SK-N-MC (cell line): ENCODE data around the gene SSBP1.

ENCODE experiments used
- EZH2 ChIP-seq: fragments of 200-600 bp; sonication (generic); IDR thresholded peaks from one replicate; pipeline ENCODE4 v1.6.1; 2017; ENCODE audit warnings: antibody characterized with exemption
- POLR2AphosphoS5 ChIP-seq: IDR thresholded peaks from 2 replicates; pipeline ENCODE4 v1.6.1; 2012; ENCODE audit warnings: mild to moderate bottlenecking, low read depth, low read length, borderline replicate concordance

DNA sequence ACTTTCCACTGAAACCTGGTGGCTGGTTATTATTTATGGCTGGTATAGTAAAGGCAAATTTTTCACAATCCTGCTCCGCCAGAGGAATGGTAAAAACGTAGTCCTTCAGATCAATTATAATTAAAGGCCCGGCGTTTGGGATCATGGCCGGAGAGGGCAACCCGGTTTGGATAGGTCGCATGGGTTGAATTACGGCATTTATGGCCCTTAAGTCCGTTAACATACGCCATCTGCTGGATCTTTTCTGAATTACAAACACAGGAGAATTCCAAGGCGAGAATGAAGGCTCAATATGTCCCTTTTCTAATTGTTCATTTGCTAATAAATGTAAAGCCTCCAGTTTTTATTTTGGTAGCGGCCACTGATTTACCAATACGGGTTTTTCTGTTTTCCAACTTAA is 14.5 kb downstream of the SSBP1 start:
- TF ChIP-seq POLR2AphosphoS5: no peak
- TF ChIP-seq EZH2: no peak
